RWPE2 (cell line): ENCODE measurements around the gene HIBCH.

ENCODE experiments used
- ATAC-seq: fragments of 200-7000 bp; cut with Tn5 transposase; 3 replicates; pipeline ENCODE4 v1.9.1; 2021; ENCODE audit warnings: low read depth
- DNase-seq: peaks from one replicate; pipeline ENCODE4 v3.0.0-alpha.2; 2020; ENCODE audit warnings: low spot score
- H3K27ac ChIP-seq: fragments of 450-650 bp; 2 replicates; pipeline ENCODE4 v1.5.1; 2017; ENCODE audit warnings: mild to moderate bottlenecking; ENCODE audit not compliant: poor library complexity, severe bottlenecking
- H3K27me3 ChIP-seq: fragments of 250-450 bp; sonication (Bioruptor Pico); 2 replicates; pipeline ENCODE4 v1.5.1; 2021; ENCODE audit warnings: mild to moderate bottlenecking, moderate library complexity; ENCODE audit not compliant: insufficient read depth, poor library complexity, severe bottlenecking
- H3K36me3 ChIP-seq: fragments of 250-450 bp; sonication (Bioruptor Pico); 2 replicates; pipeline ENCODE4 v1.5.1; 2020; ENCODE audit warnings: low read depth, mild to moderate bottlenecking, moderate library complexity
- H3K4me1 ChIP-seq: fragments of 250-450 bp; sonication (Bioruptor Pico); 2 replicates; pipeline ENCODE4 v1.5.1; 2021; ENCODE audit warnings: mild to moderate bottlenecking, moderate library complexity; ENCODE audit not compliant: insufficient read depth, poor library complexity, severe bottlenecking
- H3K4me3 ChIP-seq: fragments of 250-450 bp; sonication (Bioruptor Pico); 2 replicates; pipeline ENCODE4 v1.5.1; 2021; ENCODE audit warnings: mild to moderate bottlenecking, moderate library complexity; ENCODE audit not compliant: severe bottlenecking
- H3K9me3 ChIP-seq: fragments of 250-450 bp; sonication (Bioruptor Pico); 2 replicates; pipeline ENCODE4 v1.5.1; 2021; ENCODE audit warnings: mild to moderate bottlenecking, moderate library complexity; ENCODE audit not compliant: severe bottlenecking
- CTCF ChIP-seq: fragments of 450-650 bp; IDR thresholded peaks from one replicate; pipeline ENCODE4 v1.5.1; 2017; ENCODE audit warnings: mild to moderate bottlenecking, moderate library complexity; ENCODE audit not compliant: poor library complexity, severe bottlenecking

HIBCH gene

GRCh38 chr2:190213441-190214335, 105.9 kb downstream of the HIBCH start:
- peaks cover 7% of the 10 kb centered on the region; the same call in 1 of the 2 replicates for H3K36me3 ChIP-seq
- H3K4me3 ChIP-seq, result no peak overlapping the region
- no peak for DNase-seq
- no peaks in the 10 kb centered on the region for H3K27me3 ChIP-seq
- H3K9me3 ChIP-seq, result no peaks in the 10 kb centered on the region
- no peaks in the 10 kb centered on the region for H3K4me1 ChIP-seq
- no peak for ATAC-seq
- no peak for TF ChIP-seq CTCF
- no peak overlapping the region for H3K27ac ChIP-seq

- ATAC-seq, result no peak; the same call in 2 of the 3 replicates
- TF ChIP-seq CTCF, result no peak
- no peaks in the 10 kb centered on the region for H3K4me1 ChIP-seq
Measured at GRCh38 chr2:190210471-190210870, 109.2 kb downstream of the HIBCH start.

GRCh38 chr2:190209559-190209958, 110.1 kb downstream of the HIBCH start:
- Histone ChIP-seq H3K27ac (no peak overlapping the region), H3K9me3 (no peaks in the 10 kb centered on the region), H3K36me3 (peaks cover 7% of the 10 kb centered on the region; the same call in 1 of the 2 replicates), H3K4me1 (no peaks in the 10 kb centered on the region), H3K4me3 (no peak overlapping the region), H3K27me3 (no peaks in the 10 kb centered on the region)
- ATAC-seq (no peak), DNase-seq (no peak)
- no peak for TF ChIP-seq CTCF

More at GRCh38 chr2:190210471-190210870, 109.2 kb downstream of the HIBCH start:
- DNase-seq, result no peak
- H3K27me3 ChIP-seq, result no peaks in the 10 kb centered on the region
- H3K36me3 ChIP-seq, result peaks cover 7% of the 10 kb centered on the region; the same call in 1 of the 2 replicates
- H3K9me3 ChIP-seq, result no peaks in the 10 kb centered on the region
- no peak overlapping the region for H3K27ac ChIP-seq
- no peak overlapping the region for H3K4me3 ChIP-seq

GRCh38 chr2:190207930-190208329, 111.7 kb downstream of the HIBCH start:
- Histone ChIP-seq H3K27ac (no peak overlapping the region), H3K9me3 (no peaks in the 10 kb centered on the region), H3K36me3 (peaks cover 14% of the 10 kb centered on the region), H3K4me3 (no peak overlapping the region), H3K27me3 (no peaks in the 10 kb centered on the region), H3K4me1 (no peaks in the 10 kb centered on the region)
- ATAC-seq, result no peak
- TF ChIP-seq CTCF, result no peak
- DNase-seq, result no peak

- ATAC-seq (no peak), DNase-seq (no peak)
- Histone ChIP-seq H3K27ac (no peak overlapping the region), H3K9me3 (no peaks in the 10 kb centered on the region), H3K27me3 (no peaks in the 10 kb centered on the region), H3K4me1 (no peaks in the 10 kb centered on the region), H3K4me3 (no peak overlapping the region), H3K36me3 (peaks cover 11% of the 10 kb centered on the region)
- no peak for TF ChIP-seq CTCF
Measured at GRCh38 chr2:190205657-190206056, 114.0 kb downstream of the HIBCH start.
